ENCODE measurements around the gene TMEM131. TPM values are rescaled to one million over a fixed set of nuclear protein-coding genes. Genes with fewer than 3 reads are reported as not detected.

Gene TMEM131
- total RNA-seq, 1 donor from 2014 or later, result 35.3 TPM

DNA sequence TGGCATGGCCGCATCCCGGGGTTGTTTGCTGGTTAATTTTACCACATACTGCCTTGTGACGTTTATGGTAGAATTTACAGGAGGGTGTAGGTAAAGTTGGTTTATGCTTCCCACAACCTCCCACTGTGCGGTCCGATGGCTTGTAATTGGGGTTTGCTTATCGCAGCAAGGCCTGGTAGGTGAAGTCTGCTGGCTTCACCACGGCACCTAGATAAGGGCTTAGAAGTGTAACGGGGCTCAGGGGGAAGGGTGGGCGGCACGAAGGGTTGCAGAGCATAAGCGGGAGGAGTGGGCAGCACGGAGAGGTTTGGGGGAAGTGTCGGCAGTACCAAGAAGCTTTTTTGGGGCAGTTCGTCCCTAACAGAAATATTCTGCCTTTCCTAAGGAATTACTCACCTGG, 39.0 kb upstream of the TMEM131 start:
- H3K4me1 Mint-ChIP-seq (ENCODE audit: low read depth, unreplicated experiment), result no peaks in the 10 kb centered on the region
- no peaks in the 10 kb centered on the region for H4K20me1 ChIP-seq (ENCODE audit: insufficient read depth, low read length)
- no peaks in the 10 kb centered on the region for H3K4me1 ChIP-seq (ENCODE audit: insufficient read depth, low read length)
- H3K9me3 ChIP-seq (ENCODE audit: insufficient read depth, low read depth, low read length), result no peaks in the 10 kb centered on the region
- H3K27ac ChIP-seq (ENCODE audit: low read depth, low read length), result no peak overlapping the region
- H3K27ac Mint-ChIP-seq (ENCODE audit: unreplicated experiment), result no peak overlapping the region
- H3K36me3 ChIP-seq (ENCODE audit: insufficient read depth, low read length), result no peaks in the 10 kb centered on the region
- H3K27me3 ChIP-seq (ENCODE audit: insufficient read depth, low read length), result no peaks in the 10 kb centered on the region
- H3K36me3 Mint-ChIP-seq (ENCODE audit: low read depth, unreplicated experiment), result no peaks in the 10 kb centered on the region
- H2AFZ ChIP-seq (ENCODE audit: low read depth, low read length), result no peak overlapping the region
- peaks cover 47% of the 10 kb centered on the region for H3K27me3 Mint-ChIP-seq (ENCODE audit: low read depth, unreplicated experiment)
- DNase-seq (ENCODE audit: low read depth), result no peak
- TF ChIP-seq EZH2 (IDR thresholded peaks at IDR 0.05; ENCODE audit: insufficient read depth, low read length), result no peak
- TF ChIP-seq, protein P1, sequence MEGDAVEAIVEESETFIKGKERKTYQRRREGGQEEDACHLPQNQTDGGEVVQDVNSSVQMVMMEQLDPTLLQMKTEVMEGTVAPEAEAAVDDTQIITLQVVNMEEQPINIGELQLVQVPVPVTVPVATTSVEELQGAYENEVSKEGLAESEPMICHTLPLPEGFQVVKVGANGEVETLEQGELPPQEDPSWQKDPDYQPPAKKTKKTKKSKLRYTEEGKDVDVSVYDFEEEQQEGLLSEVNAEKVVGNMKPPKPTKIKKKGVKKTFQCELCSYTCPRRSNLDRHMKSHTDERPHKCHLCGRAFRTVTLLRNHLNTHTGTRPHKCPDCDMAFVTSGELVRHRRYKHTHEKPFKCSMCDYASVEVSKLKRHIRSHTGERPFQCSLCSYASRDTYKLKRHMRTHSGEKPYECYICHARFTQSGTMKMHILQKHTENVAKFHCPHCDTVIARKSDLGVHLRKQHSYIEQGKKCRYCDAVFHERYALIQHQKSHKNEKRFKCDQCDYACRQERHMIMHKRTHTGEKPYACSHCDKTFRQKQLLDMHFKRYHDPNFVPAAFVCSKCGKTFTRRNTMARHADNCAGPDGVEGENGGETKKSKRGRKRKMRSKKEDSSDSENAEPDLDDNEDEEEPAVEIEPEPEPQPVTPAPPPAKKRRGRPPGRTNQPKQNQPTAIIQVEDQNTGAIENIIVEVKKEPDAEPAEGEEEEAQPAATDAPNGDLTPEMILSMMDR (IDR thresholded peaks at IDR 0.05; ENCODE audit: insufficient read depth, low read depth, low read length), result no peak
- H3K9me3 Mint-ChIP-seq (ENCODE audit: unreplicated experiment), result no peaks in the 10 kb centered on the region
- FAIRE-seq, result no peak
- no peaks in the 10 kb centered on the region for H3K79me2 ChIP-seq (ENCODE audit: insufficient read depth, low read length)
- H3K4me3 ChIP-seq (ENCODE audit: insufficient read depth, low read depth, low read length), result no peak overlapping the region
- H3K4me2 ChIP-seq (ENCODE audit: low read length), result no peak overlapping the region
- no peak overlapping the region for H3K9ac ChIP-seq (ENCODE audit: low read length)
- H3K4me3 Mint-ChIP-seq (ENCODE audit: unreplicated experiment), result no peak overlapping the region

DNA sequence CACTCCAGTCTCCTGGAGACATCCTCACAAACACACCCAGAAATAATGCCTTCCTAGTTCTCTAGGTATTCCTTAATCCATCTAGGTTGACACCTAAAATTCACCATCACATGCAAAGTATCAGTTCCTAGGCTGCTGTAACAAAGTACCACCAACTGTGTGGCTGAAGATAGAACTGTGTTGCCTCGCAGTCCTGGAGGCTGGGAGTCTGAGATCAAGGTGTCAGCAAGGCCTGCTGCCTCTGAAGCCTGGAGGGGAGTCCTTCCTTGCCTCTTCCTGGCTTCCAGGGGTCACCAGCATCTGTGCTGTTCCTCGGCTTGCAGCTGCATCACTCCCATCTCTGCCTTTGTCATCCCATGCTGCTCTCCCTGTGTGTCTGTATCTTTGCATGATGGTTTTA, 36.3 kb upstream of the TMEM131 start:
- DNase-seq (ENCODE audit: low read depth) (no peak), FAIRE-seq (no peak)
- Mint-ChIP-seq H3K27me3 (ENCODE audit: low read depth, unreplicated experiment) (peaks cover 55% of the 10 kb centered on the region), H3K36me3 (ENCODE audit: low read depth, unreplicated experiment) (no peaks in the 10 kb centered on the region), H3K4me1 (ENCODE audit: low read depth, unreplicated experiment) (peaks cover 5% of the 10 kb centered on the region), H3K27ac (ENCODE audit: unreplicated experiment) (no peak overlapping the region), H3K9me3 (ENCODE audit: unreplicated experiment) (peaks cover 2% of the 10 kb centered on the region), H3K4me3 (ENCODE audit: unreplicated experiment) (no peak overlapping the region)
- H3K4me1 ChIP-seq (ENCODE audit: insufficient read depth, low read length), result peaks cover 19% of the 10 kb centered on the region
- H3K79me2 ChIP-seq (ENCODE audit: insufficient read depth, low read length), result no peaks in the 10 kb centered on the region
- H3K9me3 ChIP-seq (ENCODE audit: insufficient read depth, low read depth, low read length), result no peaks in the 10 kb centered on the region
- no peak for TF ChIP-seq EZH2 (IDR thresholded peaks at IDR 0.05; ENCODE audit: insufficient read depth, low read length)
- TF ChIP-seq, protein P1 (IDR thresholded peaks at IDR 0.05; ENCODE audit: insufficient read depth, low read depth, low read length), result no peak
- H3K36me3 ChIP-seq (ENCODE audit: insufficient read depth, low read length), result no peaks in the 10 kb centered on the region
- no peak overlapping the region for H3K4me2 ChIP-seq (ENCODE audit: low read length)
- H3K27ac ChIP-seq (ENCODE audit: low read depth, low read length), result no peak overlapping the region
- H2AFZ ChIP-seq (ENCODE audit: low read depth, low read length), result no peak overlapping the region
- no peaks in the 10 kb centered on the region for H3K27me3 ChIP-seq (ENCODE audit: insufficient read depth, low read length)
- H3K9ac ChIP-seq (ENCODE audit: low read length), result no peak overlapping the region
- no peaks in the 10 kb centered on the region for H4K20me1 ChIP-seq (ENCODE audit: insufficient read depth, low read length)
- no peak overlapping the region for H3K4me3 ChIP-seq (ENCODE audit: insufficient read depth, low read depth, low read length)

DNA sequence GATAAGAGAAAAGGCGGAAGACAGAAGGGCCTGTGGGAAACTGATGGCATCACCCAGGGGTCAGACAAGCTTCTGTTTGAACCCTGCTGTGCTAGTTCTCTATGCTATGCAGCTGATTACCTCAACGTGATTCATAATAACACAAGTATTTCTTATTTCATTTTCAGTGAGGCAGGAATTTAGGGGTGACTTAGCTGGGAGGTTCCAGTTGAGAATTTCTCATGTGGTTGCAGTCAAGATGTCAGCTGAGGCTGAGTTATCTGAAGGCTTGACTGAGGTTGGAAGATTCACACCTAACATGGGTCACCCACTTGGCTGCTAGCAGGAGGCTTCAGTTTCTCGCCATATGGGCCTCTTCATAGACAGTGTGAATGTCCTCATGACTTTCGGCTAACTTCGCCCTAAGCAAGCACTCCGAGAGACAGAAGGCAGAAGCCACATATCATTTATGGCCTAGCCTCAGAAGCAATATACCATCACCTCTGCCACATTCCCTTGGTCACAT, 34.0 kb upstream of the TMEM131 start:
- Histone ChIP-seq H3K4me2 (ENCODE audit: low read length) (no peak overlapping the region), H3K9me3 (ENCODE audit: insufficient read depth, low read depth, low read length) (no peaks in the 10 kb centered on the region), H3K27ac (ENCODE audit: low read depth, low read length) (peak overlapping the region; percentile 63), H3K79me2 (ENCODE audit: insufficient read depth, low read length) (no peaks in the 10 kb centered on the region), H2AFZ (ENCODE audit: low read depth, low read length) (no peak overlapping the region), H3K4me1 (ENCODE audit: insufficient read depth, low read length) (peaks cover 19% of the 10 kb centered on the region), H3K9ac (ENCODE audit: low read length) (no peak overlapping the region), H3K4me3 (ENCODE audit: insufficient read depth, low read depth, low read length) (no peak overlapping the region), H3K36me3 (ENCODE audit: insufficient read depth, low read length) (no peaks in the 10 kb centered on the region), H3K27me3 (ENCODE audit: insufficient read depth, low read length) (no peaks in the 10 kb centered on the region), H4K20me1 (ENCODE audit: insufficient read depth, low read length) (no peaks in the 10 kb centered on the region)
- no peak for TF ChIP-seq EZH2 (IDR thresholded peaks at IDR 0.05; ENCODE audit: insufficient read depth, low read length)
- TF ChIP-seq, protein P1 (IDR thresholded peaks at IDR 0.05; ENCODE audit: insufficient read depth, low read depth, low read length), result no peak
- peaks cover 67% of the 10 kb centered on the region for H3K27me3 Mint-ChIP-seq (ENCODE audit: low read depth, unreplicated experiment)
- H3K36me3 Mint-ChIP-seq (ENCODE audit: low read depth, unreplicated experiment), result no peaks in the 10 kb centered on the region
- no peak for FAIRE-seq
- H3K4me1 Mint-ChIP-seq (ENCODE audit: low read depth, unreplicated experiment), result peaks cover 5% of the 10 kb centered on the region
- no peak overlapping the region for H3K27ac Mint-ChIP-seq (ENCODE audit: unreplicated experiment)
- H3K9me3 Mint-ChIP-seq (ENCODE audit: unreplicated experiment), result peaks cover 2% of the 10 kb centered on the region
- H3K4me3 Mint-ChIP-seq (ENCODE audit: unreplicated experiment), result no peak overlapping the region
- DNase-seq (ENCODE audit: low read depth), result peak; percentile 47

Data from astrocyte (in vitro differentiated cells and primary cell).